ENCODE results near the gene SKI.
"Not testable (repeated sequence)": the region's sequence is repeated elsewhere in the genome, so short reads cannot be mapped to it uniquely, and the experiment has no call there.

The SKI gene

GRCh38 chr1:2231532-2232254 lies 3.6 kb downstream of the SKI start:
- peak; percentile 83 for DNase-seq

- no peak for DNase-seq
These were observed 4.3 kb downstream of the SKI start for GRCh38 chr1:2232255-2232915.

GRCh38 chr1:2232916-2233438 lies 4.9 kb downstream of the SKI start:
- DNase-seq: no peak

- DNase-seq: no peak
These were observed 5.3 kb downstream of the SKI start for GRCh38 chr1:2233468-2233867.

GRCh38 chr1:2233997-2234761 lies 6.1 kb downstream of the SKI start:
- DNase-seq: peak; percentile 83

- no peak for DNase-seq
These were observed 6.6 kb downstream of the SKI start for GRCh38 chr1:2234762-2235113.

GRCh38 chr1:2235300-2235998 lies 7.3 kb downstream of the SKI start:
- DNase-seq: no peak

- DNase-seq: no peak
These were observed 8.9 kb downstream of the SKI start for GRCh38 chr1:2236695-2237677.

- DNase-seq: no peak
These were observed 9.7 kb downstream of the SKI start for GRCh38 chr1:2237773-2238172.

GRCh38 chr1:2238361-2239012 lies 10.4 kb downstream of the SKI start:
- DNase-seq: no peak

GRCh38 chr1:2239013-2239370 lies 10.9 kb downstream of the SKI start:
- no peak for DNase-seq

GRCh38 chr1:2239384-2239985 lies 11.4 kb downstream of the SKI start:
- DNase-seq: no peak

- DNase-seq: no peak
These were observed 12.4 kb downstream of the SKI start for GRCh38 chr1:2240270-2241156.

GRCh38 chr1:2241820-2242219 lies 13.7 kb downstream of the SKI start:
- no peak for DNase-seq

GRCh38 chr1:2242814-2243725 lies 15.0 kb downstream of the SKI start:
- no peak for DNase-seq

GRCh38 chr1:2247045-2247394 lies 18.9 kb downstream of the SKI start:
- DNase-seq: not testable (repeated sequence)

GRCh38 chr1:2247760-2248126 lies 19.6 kb downstream of the SKI start:
- DNase-seq: no peak

- DNase-seq: no peak
These were observed 20.2 kb downstream of the SKI start for GRCh38 chr1:2248127-2248826.

Measured in activated CD8-positive, alpha-beta memory T cell treated with anti-CD3 and anti-CD28 coated beads for 24 hours (primary cell).